K562 (cell line): ENCODE measurements around the gene RBSN. TPM values are rescaled to one million over a fixed set of nuclear protein-coding genes. Genes with fewer than 3 reads are reported as not detected.
A peak's percentile ranks its signal among the peaks of the same experiment; 100 is the strongest.

Experiments
- CHD2 ChIP-seq: IDR thresholded peaks from 2 replicates; pipeline ENCODE4 v1.6.1; 2011; ENCODE audit warnings: low read depth, low read length
- ETV6 ChIP-seq, 3 experiments: fragments of 150-350 bp in 1 of 3; sonication (generic) in 1 of 3; formaldehyde crosslinking in 1 of 3; IDR thresholded peaks; 2 replicates each; pipeline versions ENCODE4 v1.6.1 to v1.8.0; 2014 to 2022; ENCODE audit warnings: borderline replicate concordance in 2 of 3, low read depth in 2 of 3, antibody characterized with exemption in 1 of 3, low read length in 1 of 3, mild to moderate bottlenecking in 1 of 3, missing genetic modification reagents in 1 of 3
- FOXP1 ChIP-seq: sonication (generic); formaldehyde crosslinking; IDR thresholded peaks from 2 replicates; pipeline ENCODE4 v1.8.0; 2022; ENCODE audit warnings: mild to moderate bottlenecking, missing genetic modification reagents
- KAT8 ChIP-seq: fragments of 450-650 bp; IDR thresholded peaks from 2 replicates; pipeline ENCODE4 v1.6.1; 2016; ENCODE audit warnings: low read depth, mild to moderate bottlenecking
- KLF13 ChIP-seq: fragments of 450-650 bp; IDR thresholded peaks from 2 replicates; pipeline ENCODE4 v1.6.1; 2016; ENCODE audit warnings: missing genetic modification characterization, low read depth, mild to moderate bottlenecking, missing compliant biosample characterization, moderate library complexity, borderline replicate concordance
- MXI1 ChIP-seq: IDR thresholded peaks from 2 replicates; pipeline ENCODE4 v1.6.1; 2011; ENCODE audit warnings: low read depth, mild to moderate bottlenecking, improper control_type of control experiment, low read length
- RBM39 ChIP-seq: fragments of 200-400 bp; formaldehyde crosslinking; optimal IDR thresholded peaks from 2 replicates; pipeline ENCODE3; 2018; ENCODE audit warnings: low read depth, low read length
- SIN3B ChIP-seq: fragments of 450-650 bp; IDR thresholded peaks from 2 replicates; pipeline ENCODE4 v1.6.1; 2017; ENCODE audit warnings: low read depth, mild to moderate bottlenecking, moderate library complexity
- SMARCE1 ChIP-seq: fragments of 450-650 bp; IDR thresholded peaks from 2 replicates; pipeline ENCODE4 v1.7.1; 2016; ENCODE audit warnings: mild to moderate bottlenecking
- TARDBP ChIP-seq: fragments of 450-650 bp; IDR thresholded peaks from 2 replicates; pipeline ENCODE4 v1.6.1; 2016
- ZNF12 ChIP-seq: sonication (generic); formaldehyde crosslinking; IDR thresholded peaks from 2 replicates; pipeline ENCODE4 v1.4.0; 2020; ENCODE audit warnings: mild to moderate bottlenecking, missing genetic modification reagents
- ZNF347 ChIP-seq: fragments of 450-650 bp; formaldehyde crosslinking; IDR thresholded peaks from 2 replicates; pipeline ENCODE4 v1.4.0; 2020; ENCODE audit warnings: low read depth, mild to moderate bottlenecking, moderate library complexity
- ZNF79 ChIP-seq: fragments of 250-450 bp; sonication (Bioruptor Pico); IDR thresholded peaks from 2 replicates; pipeline ENCODE4 v1.4.0; 2020; ENCODE audit warnings: low read depth, mild to moderate bottlenecking, moderate library complexity
- polyA plus RNA-seq, 8 experiments: library from polyadenylated mRNA; depleted of rRNA in 4 of 8; stranded (reverse) in 5 of 8; unstranded in 3 of 8; fragments of >200 nt; fragmentation: Nextera tagmentation in 2 of 8; fragmentation: Illumina TruSeq in 1 of 8; extraction: Ambion mirVana in 2 of 8; extraction: Trizol in 1 of 8; gene quantifications; 2 replicates each; pipeline versions ENCODE4 v1.2.1 to v1.2.3, GENCODE V29; 2011 to 2014; ENCODE audit warnings: inconsistent platforms in 1 of 8, missing spikeins in 1 of 8
- total RNA-seq, 7 experiments: library from RNA; depleted of rRNA in 6 of 7; stranded (reverse); fragments of >200 nt in 6 of 7; fragmentation: Illumina TruSeq in 2 of 7; extraction: Trizol in 2 of 7; gene quantifications; 2 replicates each; pipeline versions ENCODE4 v1.2.1 to v1.2.3, GENCODE V29; 2011 to 2021; ENCODE audit warnings: low replicate concordance in 1 of 7
- TF ChIP-seq, protein P1 (sequence below): sonication (generic); formaldehyde crosslinking; IDR thresholded peaks from 2 replicates; pipeline ENCODE4 v1.8.0; 2022; ENCODE audit warnings: missing genetic modification reagents, mild to moderate bottlenecking, borderline replicate concordance
- TF ChIP-seq, protein P2 (sequence below): fragments of 250-450 bp; sonication (Bioruptor Pico); IDR thresholded peaks from 2 replicates; pipeline ENCODE4 v1.5.0; 2021
- TF ChIP-seq, protein P3 (sequence below): sonication (generic); formaldehyde crosslinking; IDR thresholded peaks from 2 replicates; pipeline ENCODE4 v1.4.0; 2020; ENCODE audit warnings: mild to moderate bottlenecking, missing genetic modification reagents
- TF ChIP-seq, protein P4 (sequence below), 2 experiments: fragments of 450-650 bp in 1 of 2; sonication (generic) in 1 of 2; formaldehyde crosslinking in 1 of 2; IDR thresholded peaks in 1 of 2; conservative IDR thresholded peaks in 1 of 2; 2 replicates each; pipeline versions ENCODE4 v1.6.1 to v1.8.1; 2016 to 2023; ENCODE audit warnings: mild to moderate bottlenecking in 2 of 2, moderate library complexity in 2 of 2, inconsistent platforms in 1 of 2, missing genetic modification reagents in 1 of 2
- TF ChIP-seq, protein P5 (sequence below): fragments of 450-650 bp; IDR thresholded peaks from 2 replicates; pipeline ENCODE4 v1.6.1; 2016; ENCODE audit warnings: mild to moderate bottlenecking

Gene RBSN
- total and polyA plus RNA-seq, 9 of the 15 experiments (the other 6 are each of a cell fraction or from before 2014, with no cell fraction given) = 2.9 to 19.6 (median 15.0) TPM

DNA sequence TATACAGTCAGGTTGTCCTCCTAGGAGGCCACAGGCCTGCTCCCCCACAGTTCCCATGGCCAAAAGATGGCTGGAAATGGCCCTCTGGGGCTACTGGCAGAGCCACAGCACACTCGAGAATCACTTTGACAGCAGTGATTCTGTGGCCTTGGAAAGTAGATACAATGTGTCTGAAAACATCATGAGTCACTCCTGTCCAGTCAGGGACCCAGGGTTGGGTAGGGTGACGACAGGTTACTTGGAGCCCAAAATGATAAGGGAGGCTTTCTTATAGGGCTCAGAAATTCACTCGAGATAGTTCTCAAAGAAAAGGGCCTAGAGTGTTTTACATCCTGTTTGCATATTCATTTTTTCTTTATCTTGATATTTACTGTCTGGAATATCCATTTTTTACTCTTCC is 58.1 kb downstream of the RBSN start (continued):
- TF ChIP-seq, protein P1, sequence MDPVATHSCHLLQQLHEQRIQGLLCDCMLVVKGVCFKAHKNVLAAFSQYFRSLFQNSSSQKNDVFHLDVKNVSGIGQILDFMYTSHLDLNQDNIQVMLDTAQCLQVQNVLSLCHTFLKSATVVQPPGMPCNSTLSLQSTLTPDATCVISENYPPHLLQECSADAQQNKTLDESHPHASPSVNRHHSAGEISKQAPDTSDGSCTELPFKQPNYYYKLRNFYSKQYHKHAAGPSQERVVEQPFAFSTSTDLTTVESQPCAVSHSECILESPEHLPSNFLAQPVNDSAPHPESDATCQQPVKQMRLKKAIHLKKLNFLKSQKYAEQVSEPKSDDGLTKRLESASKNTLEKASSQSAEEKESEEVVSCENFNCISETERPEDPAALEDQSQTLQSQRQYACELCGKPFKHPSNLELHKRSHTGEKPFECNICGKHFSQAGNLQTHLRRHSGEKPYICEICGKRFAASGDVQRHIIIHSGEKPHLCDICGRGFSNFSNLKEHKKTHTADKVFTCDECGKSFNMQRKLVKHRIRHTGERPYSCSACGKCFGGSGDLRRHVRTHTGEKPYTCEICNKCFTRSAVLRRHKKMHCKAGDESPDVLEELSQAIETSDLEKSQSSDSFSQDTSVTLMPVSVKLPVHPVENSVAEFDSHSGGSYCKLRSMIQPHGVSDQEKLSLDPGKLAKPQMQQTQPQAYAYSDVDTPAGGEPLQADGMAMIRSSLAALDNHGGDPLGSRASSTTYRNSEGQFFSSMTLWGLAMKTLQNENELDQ (CRISPR knock-in tag) = no peak
- TF ChIP-seq TARDBP (no peak), MXI1 (no peak), ETV6 (IDR thresholded peaks at IDR 0.05; ENCODE audit: borderline replicate concordance in 1 of 2, low read depth in 2 of 2, low read length in 1 of 2) (no peak), ETV6 (CRISPR knock-in tag; IDR thresholded peaks at IDR 0.05; ENCODE audit: borderline replicate concordance) (no peak), SMARCE1 (peak; percentile 48; the same call in 1 of the 2 replicates), ZNF79 (no peak), KAT8 (no peak), FOXP1 (CRISPR knock-in tag) (no peak), KLF13 (no peak), SIN3B (no peak), ZNF347 (CRISPR knock-in tag) (no peak), RBM39 (no peak), CHD2 (no peak), ZNF12 (CRISPR knock-in tag) (no peak)
- TF ChIP-seq, protein P2, sequence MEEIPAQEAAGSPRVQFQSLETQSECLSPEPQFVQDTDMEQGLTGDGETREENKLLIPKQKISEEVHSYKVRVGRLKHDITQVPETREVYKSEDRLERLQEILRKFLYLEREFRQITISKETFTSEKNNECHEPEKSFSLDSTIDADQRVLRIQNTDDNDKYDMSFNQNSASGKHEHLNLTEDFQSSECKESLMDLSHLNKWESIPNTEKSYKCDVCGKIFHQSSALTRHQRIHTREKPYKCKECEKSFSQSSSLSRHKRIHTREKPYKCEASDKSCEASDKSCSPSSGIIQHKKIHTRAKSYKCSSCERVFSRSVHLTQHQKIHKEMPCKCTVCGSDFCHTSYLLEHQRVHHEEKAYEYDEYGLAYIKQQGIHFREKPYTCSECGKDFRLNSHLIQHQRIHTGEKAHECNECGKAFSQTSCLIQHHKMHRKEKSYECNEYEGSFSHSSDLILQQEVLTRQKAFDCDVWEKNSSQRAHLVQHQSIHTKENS (CRISPR knock-in tag) = no peak
- TF ChIP-seq, protein P3, sequence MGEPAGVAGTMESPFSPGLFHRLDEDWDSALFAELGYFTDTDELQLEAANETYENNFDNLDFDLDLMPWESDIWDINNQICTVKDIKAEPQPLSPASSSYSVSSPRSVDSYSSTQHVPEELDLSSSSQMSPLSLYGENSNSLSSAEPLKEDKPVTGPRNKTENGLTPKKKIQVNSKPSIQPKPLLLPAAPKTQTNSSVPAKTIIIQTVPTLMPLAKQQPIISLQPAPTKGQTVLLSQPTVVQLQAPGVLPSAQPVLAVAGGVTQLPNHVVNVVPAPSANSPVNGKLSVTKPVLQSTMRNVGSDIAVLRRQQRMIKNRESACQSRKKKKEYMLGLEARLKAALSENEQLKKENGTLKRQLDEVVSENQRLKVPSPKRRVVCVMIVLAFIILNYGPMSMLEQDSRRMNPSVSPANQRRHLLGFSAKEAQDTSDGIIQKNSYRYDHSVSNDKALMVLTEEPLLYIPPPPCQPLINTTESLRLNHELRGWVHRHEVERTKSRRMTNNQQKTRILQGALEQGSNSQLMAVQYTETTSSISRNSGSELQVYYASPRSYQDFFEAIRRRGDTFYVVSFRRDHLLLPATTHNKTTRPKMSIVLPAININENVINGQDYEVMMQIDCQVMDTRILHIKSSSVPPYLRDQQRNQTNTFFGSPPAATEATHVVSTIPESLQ (CRISPR knock-in tag) = no peak
- TF ChIP-seq, protein P4, sequence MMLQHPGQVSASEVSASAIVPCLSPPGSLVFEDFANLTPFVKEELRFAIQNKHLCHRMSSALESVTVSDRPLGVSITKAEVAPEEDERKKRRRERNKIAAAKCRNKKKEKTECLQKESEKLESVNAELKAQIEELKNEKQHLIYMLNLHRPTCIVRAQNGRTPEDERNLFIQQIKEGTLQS (IDR thresholded peaks at IDR 0.05) = peak; percentile 80
- TF ChIP-seq, protein P4 (CRISPR knock-in tag; conservative IDR thresholded peaks at IDR 0.05) = no peak
- TF ChIP-seq, protein P5, sequence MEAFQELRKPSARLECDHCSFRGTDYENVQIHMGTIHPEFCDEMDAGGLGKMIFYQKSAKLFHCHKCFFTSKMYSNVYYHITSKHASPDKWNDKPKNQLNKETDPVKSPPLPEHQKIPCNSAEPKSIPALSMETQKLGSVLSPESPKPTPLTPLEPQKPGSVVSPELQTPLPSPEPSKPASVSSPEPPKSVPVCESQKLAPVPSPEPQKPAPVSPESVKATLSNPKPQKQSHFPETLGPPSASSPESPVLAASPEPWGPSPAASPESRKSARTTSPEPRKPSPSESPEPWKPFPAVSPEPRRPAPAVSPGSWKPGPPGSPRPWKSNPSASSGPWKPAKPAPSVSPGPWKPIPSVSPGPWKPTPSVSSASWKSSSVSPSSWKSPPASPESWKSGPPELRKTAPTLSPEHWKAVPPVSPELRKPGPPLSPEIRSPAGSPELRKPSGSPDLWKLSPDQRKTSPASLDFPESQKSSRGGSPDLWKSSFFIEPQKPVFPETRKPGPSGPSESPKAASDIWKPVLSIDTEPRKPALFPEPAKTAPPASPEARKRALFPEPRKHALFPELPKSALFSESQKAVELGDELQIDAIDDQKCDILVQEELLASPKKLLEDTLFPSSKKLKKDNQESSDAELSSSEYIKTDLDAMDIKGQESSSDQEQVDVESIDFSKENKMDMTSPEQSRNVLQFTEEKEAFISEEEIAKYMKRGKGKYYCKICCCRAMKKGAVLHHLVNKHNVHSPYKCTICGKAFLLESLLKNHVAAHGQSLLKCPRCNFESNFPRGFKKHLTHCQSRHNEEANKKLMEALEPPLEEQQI = no peak
